ENCODE data around the gene CDA. TPM values are rescaled to one million over a fixed set of nuclear protein-coding genes. Genes with fewer than 3 reads are reported as not detected.

CDA gene
- total and polyA plus RNA-seq, 9 of the 15 experiments (the other 6 are each of a cell fraction or from before 2014, with no cell fraction given), result not detected

DNA sequence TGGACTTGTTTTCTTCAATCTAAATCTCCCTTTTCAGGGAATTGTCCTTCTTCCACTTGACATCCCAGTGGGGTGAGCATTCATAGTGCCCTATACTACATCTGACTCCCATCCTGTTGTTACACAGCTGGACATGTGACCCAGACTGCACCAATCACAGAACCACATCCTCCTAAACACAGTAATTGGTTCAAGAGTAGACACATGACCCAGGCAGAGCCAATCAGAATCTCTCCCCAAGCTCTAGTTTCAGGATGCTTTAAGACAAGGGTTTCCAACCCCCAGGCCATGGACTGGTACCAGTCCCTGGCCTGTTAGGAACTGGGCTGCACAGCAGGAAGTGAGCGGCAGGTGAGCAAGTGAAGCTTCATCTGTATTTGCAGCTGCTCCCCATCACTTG, 77.9 kb downstream of the CDA start (continued):
- TF ChIP-seq NR1H2 (CRISPR knock-in tag; IDR thresholded peaks at IDR 0.05), result no peak
- TF ChIP-seq, protein P1, sequence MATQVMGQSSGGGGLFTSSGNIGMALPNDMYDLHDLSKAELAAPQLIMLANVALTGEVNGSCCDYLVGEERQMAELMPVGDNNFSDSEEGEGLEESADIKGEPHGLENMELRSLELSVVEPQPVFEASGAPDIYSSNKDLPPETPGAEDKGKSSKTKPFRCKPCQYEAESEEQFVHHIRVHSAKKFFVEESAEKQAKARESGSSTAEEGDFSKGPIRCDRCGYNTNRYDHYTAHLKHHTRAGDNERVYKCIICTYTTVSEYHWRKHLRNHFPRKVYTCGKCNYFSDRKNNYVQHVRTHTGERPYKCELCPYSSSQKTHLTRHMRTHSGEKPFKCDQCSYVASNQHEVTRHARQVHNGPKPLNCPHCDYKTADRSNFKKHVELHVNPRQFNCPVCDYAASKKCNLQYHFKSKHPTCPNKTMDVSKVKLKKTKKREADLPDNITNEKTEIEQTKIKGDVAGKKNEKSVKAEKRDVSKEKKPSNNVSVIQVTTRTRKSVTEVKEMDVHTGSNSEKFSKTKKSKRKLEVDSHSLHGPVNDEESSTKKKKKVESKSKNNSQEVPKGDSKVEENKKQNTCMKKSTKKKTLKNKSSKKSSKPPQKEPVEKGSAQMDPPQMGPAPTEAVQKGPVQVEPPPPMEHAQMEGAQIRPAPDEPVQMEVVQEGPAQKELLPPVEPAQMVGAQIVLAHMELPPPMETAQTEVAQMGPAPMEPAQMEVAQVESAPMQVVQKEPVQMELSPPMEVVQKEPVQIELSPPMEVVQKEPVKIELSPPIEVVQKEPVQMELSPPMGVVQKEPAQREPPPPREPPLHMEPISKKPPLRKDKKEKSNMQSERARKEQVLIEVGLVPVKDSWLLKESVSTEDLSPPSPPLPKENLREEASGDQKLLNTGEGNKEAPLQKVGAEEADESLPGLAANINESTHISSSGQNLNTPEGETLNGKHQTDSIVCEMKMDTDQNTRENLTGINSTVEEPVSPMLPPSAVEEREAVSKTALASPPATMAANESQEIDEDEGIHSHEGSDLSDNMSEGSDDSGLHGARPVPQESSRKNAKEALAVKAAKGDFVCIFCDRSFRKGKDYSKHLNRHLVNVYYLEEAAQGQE (IDR thresholded peaks at IDR 0.05; ENCODE audit: borderline replicate concordance), result peak; percentile 40; the same call in 1 of the 2 replicates
- TF ChIP-seq, protein P1 (CRISPR knock-in tag; IDR thresholded peaks at IDR 0.05; ENCODE audit: low read depth), result no peak
- TF ChIP-seq, protein P2, sequence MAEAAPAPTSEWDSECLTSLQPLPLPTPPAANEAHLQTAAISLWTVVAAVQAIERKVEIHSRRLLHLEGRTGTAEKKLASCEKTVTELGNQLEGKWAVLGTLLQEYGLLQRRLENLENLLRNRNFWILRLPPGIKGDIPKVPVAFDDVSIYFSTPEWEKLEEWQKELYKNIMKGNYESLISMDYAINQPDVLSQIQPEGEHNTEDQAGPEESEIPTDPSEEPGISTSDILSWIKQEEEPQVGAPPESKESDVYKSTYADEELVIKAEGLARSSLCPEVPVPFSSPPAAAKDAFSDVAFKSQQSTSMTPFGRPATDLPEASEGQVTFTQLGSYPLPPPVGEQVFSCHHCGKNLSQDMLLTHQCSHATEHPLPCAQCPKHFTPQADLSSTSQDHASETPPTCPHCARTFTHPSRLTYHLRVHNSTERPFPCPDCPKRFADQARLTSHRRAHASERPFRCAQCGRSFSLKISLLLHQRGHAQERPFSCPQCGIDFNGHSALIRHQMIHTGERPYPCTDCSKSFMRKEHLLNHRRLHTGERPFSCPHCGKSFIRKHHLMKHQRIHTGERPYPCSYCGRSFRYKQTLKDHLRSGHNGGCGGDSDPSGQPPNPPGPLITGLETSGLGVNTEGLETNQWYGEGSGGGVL (CRISPR knock-in tag; IDR thresholded peaks at IDR 0.05), result no peak
- 0 out of 3 replicates have a peak, but pooled peaks of 1 of the 2 experiments have one; percentile 29 for TF ChIP-seq CBX3 (IDR thresholded peaks at IDR 0.05; ENCODE audit: borderline replicate concordance in 1 of 2, low read length in 2 of 2)
- TF ChIP-seq NR2C2 (CRISPR knock-in tag; IDR thresholded peaks at IDR 0.05), result no peak
- TF ChIP-seq NR2C2 (tag; IDR thresholded peaks at IDR 0.05), result no peak
- no peak for TF ChIP-seq ZKSCAN8 (CRISPR knock-in tag; IDR thresholded peaks at IDR 0.05)
- no peak for TF ChIP-seq RHOXF2B (CRISPR knock-in tag; conservative IDR thresholded peaks at IDR 0.05)
- peak; percentile 94 for TF ChIP-seq RAD51 (IDR thresholded peaks at IDR 0.05; ENCODE audit: borderline replicate concordance, low read depth)
- peak; percentile 30 for TF ChIP-seq RBM25 (IDR thresholded peaks at IDR 0.05; ENCODE audit: low read depth, low read length, severe bottlenecking)
